Activated naive CD8-positive, alpha-beta T cell treated with anti-CD3 and anti-CD28 coated beads for 36 hours (primary cell): ENCODE results near the gene SPATA16. TPM values are rescaled to one million over a fixed set of nuclear protein-coding genes. Genes with fewer than 3 reads are reported as not detected.
"Not testable (repeated sequence)": the region's sequence is repeated elsewhere in the genome, so short reads cannot be mapped to it uniquely, and the experiment has no call there.

ENCODE experiments used
- DNase-seq: peaks from one replicate; pipeline ENCODE4 v3.0.0; 2021
- H3K27ac Mint-ChIP-seq: one replicate; pipeline ENCODE4 v1.8.0; 2022; ENCODE audit warnings: mild to moderate bottlenecking, moderate library complexity, mixed read lengths
- H3K27me3 Mint-ChIP-seq: one replicate; pipeline ENCODE4 v1.8.0; 2022; ENCODE audit warnings: mild to moderate bottlenecking, mixed read lengths
- H3K36me3 Mint-ChIP-seq: one replicate; pipeline ENCODE4 v1.8.0; 2021; ENCODE audit warnings: mild to moderate bottlenecking, mixed read lengths
- H3K4me1 Mint-ChIP-seq: one replicate; pipeline ENCODE4 v1.8.0; 2021; ENCODE audit warnings: mixed read lengths
- H3K4me3 Mint-ChIP-seq: one replicate; pipeline ENCODE4 v1.8.0; 2022; ENCODE audit warnings: mild to moderate bottlenecking, moderate library complexity, mixed read lengths
- H3K9me3 Mint-ChIP-seq: one replicate; pipeline ENCODE4 v1.8.0; 2022; ENCODE audit warnings: mixed read lengths
- total RNA-seq, 2 experiments: library from RNA; stranded (reverse); gene quantifications; one replicate each; pipeline ENCODE4 v1.2.3, GENCODE V29; 2021

Gene SPATA16
- total RNA-seq, 2 experiments from 2014 or later, result not detected

DNA sequence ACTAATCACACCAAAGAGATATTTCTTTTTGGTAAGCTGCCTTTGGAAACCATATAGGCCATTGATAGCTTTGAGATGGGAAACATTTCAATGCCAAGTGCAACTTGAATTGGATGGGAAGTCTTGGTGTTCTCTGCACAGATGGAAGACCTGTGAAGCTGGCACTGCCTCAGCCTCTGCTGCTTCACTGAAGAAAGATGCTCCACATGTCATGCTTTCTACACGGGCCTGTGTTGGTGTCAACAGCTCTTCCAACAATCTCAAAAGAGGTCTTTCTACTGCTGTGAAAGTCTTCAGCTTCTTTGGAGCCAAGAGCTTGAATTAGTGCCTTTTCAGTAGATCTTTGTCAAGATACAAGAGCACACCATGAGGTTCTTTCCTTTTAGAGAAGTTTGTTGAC is 169.0 kb downstream of the SPATA16 start:
- Mint-ChIP-seq H3K27me3 (no peaks in the 10 kb centered on the region), H3K27ac (no peak overlapping the region), H3K36me3 (no peaks in the 10 kb centered on the region), H3K4me1 (no peaks in the 10 kb centered on the region), H3K9me3 (no peaks in the 10 kb centered on the region), H3K4me3 (no peak overlapping the region)
- DNase-seq, result no peak

DNA sequence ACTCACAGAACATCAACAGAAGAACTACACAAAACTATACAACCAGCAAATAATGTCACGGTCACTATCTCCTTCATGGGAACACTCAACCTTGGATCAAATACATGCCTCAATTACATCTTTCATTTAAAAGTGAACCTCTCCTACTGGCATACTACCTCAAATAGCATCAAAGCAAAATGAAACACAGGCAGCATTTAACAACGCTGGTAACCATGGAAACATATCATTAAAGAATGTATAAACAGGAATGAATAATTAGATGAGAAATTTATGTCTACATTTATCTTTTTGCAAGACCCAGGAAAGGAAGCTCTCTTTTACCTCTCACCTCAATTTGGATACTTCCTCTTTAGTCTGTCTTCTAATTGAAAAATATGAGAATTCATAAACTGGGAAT is 172.4 kb downstream of the SPATA16 start:
- Mint-ChIP-seq H3K27ac (no peak overlapping the region), H3K4me3 (no peak overlapping the region), H3K36me3 (no peaks in the 10 kb centered on the region), H3K27me3 (no peaks in the 10 kb centered on the region), H3K9me3 (no peaks in the 10 kb centered on the region), H3K4me1 (no peaks in the 10 kb centered on the region)
- no peak for DNase-seq

DNA sequence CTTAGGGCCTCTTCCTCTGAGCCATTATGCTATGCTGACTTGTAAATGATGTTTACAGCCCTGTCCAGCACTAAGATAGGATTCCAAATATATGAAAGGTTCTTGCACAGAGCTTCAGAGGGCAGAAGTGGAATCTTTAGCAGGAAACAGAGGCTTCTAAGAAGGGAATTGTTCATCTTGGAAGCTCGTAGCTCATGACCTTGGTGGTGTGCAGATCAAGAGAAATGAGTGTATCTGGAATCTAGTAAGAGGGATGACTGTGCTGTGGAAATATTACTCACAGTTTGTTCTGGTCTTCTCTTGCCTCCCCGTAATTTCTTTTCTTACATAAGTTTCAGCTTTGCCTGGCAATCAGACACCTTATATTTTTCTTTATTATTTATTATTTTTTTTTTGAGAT is 175.8 kb downstream of the SPATA16 start:
- no peak for DNase-seq
- H3K4me1 Mint-ChIP-seq, result no peaks in the 10 kb centered on the region
- H3K36me3 Mint-ChIP-seq, result no peaks in the 10 kb centered on the region
- no peaks in the 10 kb centered on the region for H3K9me3 Mint-ChIP-seq
- no peak overlapping the region for H3K27ac Mint-ChIP-seq
- no peak overlapping the region for H3K4me3 Mint-ChIP-seq
- H3K27me3 Mint-ChIP-seq, result no peaks in the 10 kb centered on the region

DNA sequence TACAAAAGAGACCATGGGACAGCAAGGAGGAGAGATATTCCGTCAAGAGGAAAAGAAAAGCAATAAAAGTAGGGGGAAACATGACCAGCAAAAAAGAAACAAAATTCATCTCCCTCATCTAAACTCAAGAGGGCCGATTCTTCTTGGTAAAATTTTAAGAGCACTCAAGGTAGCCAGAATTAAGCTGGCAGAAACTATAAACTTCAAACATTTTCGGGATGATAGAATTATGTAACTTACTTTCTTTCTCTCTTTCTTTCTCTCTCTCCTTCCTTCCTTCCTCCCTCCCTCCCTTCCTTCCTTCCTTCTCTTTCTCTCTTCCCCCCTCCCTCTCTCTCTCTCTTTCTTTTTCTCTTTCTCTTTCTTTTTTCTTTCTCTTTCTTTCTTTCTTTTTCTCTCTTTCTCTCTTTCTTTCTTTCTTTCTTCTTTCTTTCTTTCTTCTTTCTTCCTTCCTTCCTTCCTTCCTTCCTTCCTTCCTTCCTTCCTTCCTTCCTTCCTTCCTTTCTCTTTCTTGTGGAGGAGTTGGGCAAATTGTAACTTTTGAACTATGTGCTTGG is 180.3 kb downstream of the SPATA16 start:
- not testable (repeated sequence) for H3K9me3 Mint-ChIP-seq, H3K36me3 Mint-ChIP-seq, H3K27me3 Mint-ChIP-seq, DNase-seq, H3K4me1 Mint-ChIP-seq, H3K27ac Mint-ChIP-seq, H3K4me3 Mint-ChIP-seq

DNA sequence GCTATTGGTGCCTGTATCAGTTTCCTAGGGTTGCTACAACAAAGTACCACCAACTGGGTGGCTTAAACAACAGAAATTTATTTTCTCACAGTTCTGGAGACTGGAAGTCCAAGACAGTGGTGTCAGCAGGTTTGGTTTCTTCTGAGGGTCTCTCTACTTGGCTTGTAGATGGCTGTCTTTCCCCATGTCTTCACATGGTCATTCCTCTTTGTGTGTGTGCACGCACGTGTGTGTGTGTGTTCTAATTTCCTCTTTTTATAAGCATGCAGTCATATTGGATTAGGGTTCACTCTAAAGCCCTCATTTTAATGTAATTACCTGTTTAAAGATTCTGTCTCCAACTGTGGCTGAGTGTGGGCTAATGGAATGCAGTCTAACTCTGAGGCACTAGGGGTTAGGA is 182.5 kb downstream of the SPATA16 start:
- no peak for DNase-seq
- H3K27ac Mint-ChIP-seq, result no peak overlapping the region
- no peak overlapping the region for H3K4me3 Mint-ChIP-seq
- H3K27me3 Mint-ChIP-seq, result no peaks in the 10 kb centered on the region
- H3K4me1 Mint-ChIP-seq, result no peaks in the 10 kb centered on the region
- peaks cover 3% of the 10 kb centered on the region for H3K9me3 Mint-ChIP-seq
- no peaks in the 10 kb centered on the region for H3K36me3 Mint-ChIP-seq

DNA sequence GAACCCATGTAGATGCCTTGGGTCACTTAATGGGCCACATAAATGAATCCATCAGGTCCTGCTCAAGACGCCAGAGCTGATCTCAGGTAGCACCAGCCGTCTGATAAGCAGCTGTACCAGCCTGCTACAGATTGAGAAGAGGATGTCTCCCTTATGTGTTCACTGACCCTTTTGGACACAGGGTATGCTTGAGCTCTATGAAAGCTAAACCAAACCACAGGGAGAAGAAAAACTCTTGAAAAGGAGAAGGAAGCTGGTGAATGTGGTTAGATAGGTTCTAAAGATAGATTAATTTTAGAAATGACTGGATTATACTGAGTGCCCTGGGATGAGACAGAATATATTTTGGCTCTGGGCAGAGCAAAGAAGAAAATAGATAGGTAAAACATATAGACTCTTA is 187.5 kb downstream of the SPATA16 start:
- no peak overlapping the region for H3K4me3 Mint-ChIP-seq
- no peak for DNase-seq
- no peaks in the 10 kb centered on the region for H3K27me3 Mint-ChIP-seq
- peaks cover 3% of the 10 kb centered on the region for H3K9me3 Mint-ChIP-seq
- no peak overlapping the region for H3K27ac Mint-ChIP-seq
- H3K4me1 Mint-ChIP-seq, result no peaks in the 10 kb centered on the region
- no peaks in the 10 kb centered on the region for H3K36me3 Mint-ChIP-seq

DNA sequence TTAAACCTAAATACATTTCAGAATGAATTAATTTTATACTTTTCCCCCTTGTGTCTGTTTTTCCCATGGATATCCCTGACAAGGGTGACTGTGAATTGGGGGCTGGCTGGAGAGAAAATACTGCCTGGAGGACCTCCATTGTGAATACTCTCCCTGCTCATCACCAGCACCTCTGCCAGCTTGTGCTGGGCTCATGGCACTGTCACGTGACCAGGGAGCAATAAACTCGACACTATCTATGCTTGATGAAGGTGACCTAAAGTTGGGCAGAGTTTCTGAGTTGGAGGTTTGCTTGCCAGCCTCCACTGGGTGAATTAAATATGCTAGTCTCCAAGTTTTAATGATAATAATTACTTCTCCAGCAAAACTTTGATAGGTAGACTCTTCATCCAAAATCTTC is 189.5 kb downstream of the SPATA16 start:
- Mint-ChIP-seq H3K27me3 (peaks cover 3% of the 10 kb centered on the region), H3K4me1 (no peaks in the 10 kb centered on the region), H3K9me3 (peaks cover 3% of the 10 kb centered on the region), H3K27ac (no peak overlapping the region), H3K36me3 (no peaks in the 10 kb centered on the region), H3K4me3 (no peak overlapping the region)
- DNase-seq, result no peak

DNA sequence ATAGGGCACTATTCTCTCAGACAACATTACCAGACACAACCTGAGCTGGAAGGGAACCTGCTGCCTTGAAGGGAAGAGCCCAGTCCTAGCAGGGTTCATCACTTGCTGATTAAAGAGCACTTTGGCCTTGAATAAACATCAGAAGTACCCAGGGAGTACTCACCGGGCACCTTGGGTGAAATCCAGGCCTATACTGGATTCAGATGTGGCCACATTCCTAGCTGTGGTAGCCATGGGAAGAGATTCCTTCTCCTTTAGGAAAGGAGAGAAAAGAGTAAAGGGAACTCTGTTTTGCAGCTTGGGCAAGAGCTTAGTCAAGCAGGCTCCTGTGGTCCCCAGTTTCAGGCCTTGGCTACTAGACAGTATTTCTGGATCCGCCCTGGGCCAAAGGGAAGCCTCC is 195.0 kb downstream of the SPATA16 start:
- DNase-seq, result no peak
- H3K36me3 Mint-ChIP-seq, result no peaks in the 10 kb centered on the region
- H3K4me1 Mint-ChIP-seq, result no peaks in the 10 kb centered on the region
- H3K27ac Mint-ChIP-seq, result no peak overlapping the region
- peaks cover 3% of the 10 kb centered on the region for H3K27me3 Mint-ChIP-seq
- no peak overlapping the region for H3K4me3 Mint-ChIP-seq
- H3K9me3 Mint-ChIP-seq, result no peaks in the 10 kb centered on the region

DNA sequence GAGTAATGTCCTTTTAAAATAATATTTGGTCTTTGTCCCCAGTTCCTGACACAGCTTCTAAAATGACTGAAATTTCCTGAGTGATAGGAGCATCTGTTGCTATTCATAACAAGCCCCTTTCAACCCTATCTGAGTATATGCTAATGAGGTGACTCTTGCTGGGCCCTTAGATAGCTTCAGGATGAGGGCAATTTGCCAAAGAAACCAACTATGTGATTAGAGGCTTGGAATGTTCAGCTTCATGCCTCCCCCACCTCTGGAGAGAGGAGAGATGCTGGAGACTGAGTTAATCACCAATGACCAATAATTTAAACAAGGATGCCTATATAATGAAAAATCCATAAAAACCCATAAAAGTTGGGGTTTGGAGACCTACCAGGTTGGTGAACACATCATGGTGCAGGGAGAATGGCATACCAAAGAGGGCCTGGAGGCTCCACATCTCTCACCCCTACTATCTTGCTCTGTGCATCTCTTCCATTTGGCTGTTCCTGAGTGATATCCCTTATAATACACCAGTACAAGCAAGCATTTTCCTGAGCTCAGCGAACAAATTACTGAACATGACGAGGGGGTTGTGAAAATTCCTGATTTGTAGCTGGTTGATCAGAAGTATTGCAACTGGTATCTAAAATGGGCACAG is 201.3 kb downstream of the SPATA16 start:
- Mint-ChIP-seq H3K9me3 (no peaks in the 10 kb centered on the region), H3K27ac (no peak overlapping the region), H3K4me1 (no peaks in the 10 kb centered on the region), H3K36me3 (no peaks in the 10 kb centered on the region), H3K27me3 (peaks cover 8% of the 10 kb centered on the region), H3K4me3 (no peak overlapping the region)
- DNase-seq, result no peak

DNA sequence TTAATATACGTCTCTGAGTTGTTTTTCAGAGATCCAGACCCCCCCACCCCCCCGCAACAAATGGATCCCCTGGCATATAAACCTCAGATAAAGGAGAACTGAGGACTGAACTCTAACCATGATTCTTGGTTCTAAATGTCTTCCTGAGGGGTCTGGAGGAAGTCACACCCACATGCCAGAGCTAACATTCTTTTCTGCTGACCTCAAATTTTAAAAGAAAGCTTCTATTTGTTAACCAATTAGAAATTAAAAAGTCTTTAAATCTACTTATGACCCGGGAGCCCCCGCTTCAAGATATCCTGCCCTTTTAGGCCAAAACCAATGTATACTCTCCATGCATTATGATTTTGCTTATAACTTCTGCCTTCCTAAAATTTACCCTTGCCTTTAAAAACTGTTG is 202.2 kb downstream of the SPATA16 start:
- no peak for DNase-seq
- Mint-ChIP-seq H3K27me3 (peaks cover 8% of the 10 kb centered on the region), H3K36me3 (no peaks in the 10 kb centered on the region), H3K4me3 (no peak overlapping the region), H3K27ac (no peak overlapping the region), H3K9me3 (no peaks in the 10 kb centered on the region), H3K4me1 (no peaks in the 10 kb centered on the region)

DNA sequence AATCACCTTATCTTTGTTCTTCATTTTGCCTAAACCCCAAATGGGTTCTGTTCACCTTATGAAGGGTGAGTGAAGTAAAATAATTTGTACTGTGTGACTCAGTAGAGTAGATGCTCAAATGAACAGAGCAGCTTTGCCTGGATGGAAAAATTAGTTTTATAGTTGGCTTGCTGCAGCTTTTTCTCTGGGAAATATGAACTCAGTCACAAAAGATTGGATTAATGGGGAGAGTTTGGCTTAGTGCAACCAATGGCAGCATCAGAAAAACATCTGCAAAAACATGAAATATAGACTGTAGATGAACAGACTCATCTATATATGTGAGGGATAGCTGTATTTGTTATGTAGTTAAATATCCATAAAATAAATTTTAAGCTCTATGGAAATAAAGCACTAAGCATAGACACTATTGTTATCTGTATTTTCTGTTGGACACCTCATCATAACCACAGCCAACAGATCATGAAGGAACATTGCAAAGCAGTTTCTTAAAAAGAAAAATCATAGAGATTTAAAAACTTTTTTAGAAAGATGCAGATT is 209.2 kb downstream of the SPATA16 start:
- DNase-seq, result no peak
- Mint-ChIP-seq H3K27me3 (no peaks in the 10 kb centered on the region), H3K36me3 (no peaks in the 10 kb centered on the region), H3K9me3 (no peaks in the 10 kb centered on the region), H3K27ac (no peak overlapping the region), H3K4me3 (no peak overlapping the region), H3K4me1 (no peaks in the 10 kb centered on the region)

DNA sequence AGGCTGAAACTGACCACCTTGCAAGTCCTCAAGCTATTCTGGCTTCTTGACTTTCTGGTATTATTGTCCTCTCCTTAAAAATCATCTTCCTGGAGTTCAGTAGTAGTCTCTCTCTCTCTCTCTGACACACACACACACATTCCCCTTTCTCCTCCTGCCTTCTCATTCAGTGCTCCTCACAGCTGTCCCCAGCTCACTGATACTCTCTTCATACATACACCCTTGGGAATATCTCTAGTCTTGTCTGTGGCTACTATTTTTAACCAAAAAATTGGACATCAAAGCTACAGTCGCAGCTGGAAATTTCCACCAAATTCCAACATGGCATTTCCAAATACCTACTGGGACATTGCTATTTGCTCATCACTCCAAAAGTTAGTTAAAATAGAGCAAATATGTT is 211.6 kb downstream of the SPATA16 start:
- Mint-ChIP-seq H3K4me3 (no peak overlapping the region), H3K36me3 (no peaks in the 10 kb centered on the region), H3K27me3 (no peaks in the 10 kb centered on the region), H3K27ac (no peak overlapping the region), H3K9me3 (no peaks in the 10 kb centered on the region), H3K4me1 (no peaks in the 10 kb centered on the region)
- no peak for DNase-seq

DNA sequence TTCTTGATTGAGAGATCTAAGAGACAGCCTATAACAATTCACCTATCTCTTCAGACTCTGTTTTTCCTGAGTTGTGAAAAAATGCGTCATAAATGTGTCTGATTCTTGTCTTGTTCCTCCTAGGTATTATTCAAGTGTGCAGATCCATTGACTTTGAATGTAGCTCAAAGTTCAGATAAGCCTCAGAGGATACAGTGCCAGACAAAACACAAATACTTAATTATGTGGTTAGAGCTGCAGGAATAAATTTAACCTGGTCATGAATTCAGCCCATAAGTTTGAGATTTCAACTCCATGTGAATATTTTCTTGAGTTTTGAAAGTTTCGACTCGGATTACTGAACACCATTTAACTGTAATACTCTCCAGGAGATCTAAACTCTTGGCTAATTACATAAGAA is 216.5 kb downstream of the SPATA16 start:
- Mint-ChIP-seq H3K9me3 (no peaks in the 10 kb centered on the region), H3K4me3 (no peak overlapping the region), H3K27me3 (no peaks in the 10 kb centered on the region), H3K36me3 (no peaks in the 10 kb centered on the region), H3K4me1 (no peaks in the 10 kb centered on the region), H3K27ac (no peak overlapping the region)
- DNase-seq, result no peak

DNA sequence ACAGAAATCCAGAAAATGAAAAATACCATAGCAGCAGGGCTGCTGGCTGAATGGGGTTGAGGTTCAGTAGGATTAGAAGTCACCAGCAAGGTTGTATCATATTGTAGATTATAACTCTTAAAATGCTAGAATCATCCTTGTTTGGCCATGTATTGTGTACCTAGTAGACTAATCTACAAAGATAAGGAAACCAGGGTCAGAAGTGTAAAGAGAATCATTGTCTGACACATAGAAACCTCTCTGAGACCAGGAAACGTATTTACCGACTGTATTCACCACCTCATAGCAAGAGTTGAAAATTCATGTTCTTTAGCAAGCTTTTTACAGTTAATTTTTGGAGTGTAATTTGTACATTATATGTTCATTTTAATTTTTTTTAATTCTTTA is 221.7 kb downstream of the SPATA16 start:
- Mint-ChIP-seq H3K4me1 (no peaks in the 10 kb centered on the region), H3K4me3 (no peak overlapping the region), H3K27me3 (no peaks in the 10 kb centered on the region), H3K36me3 (no peaks in the 10 kb centered on the region), H3K27ac (no peak overlapping the region), H3K9me3 (no peaks in the 10 kb centered on the region)
- DNase-seq, result no peak

DNA sequence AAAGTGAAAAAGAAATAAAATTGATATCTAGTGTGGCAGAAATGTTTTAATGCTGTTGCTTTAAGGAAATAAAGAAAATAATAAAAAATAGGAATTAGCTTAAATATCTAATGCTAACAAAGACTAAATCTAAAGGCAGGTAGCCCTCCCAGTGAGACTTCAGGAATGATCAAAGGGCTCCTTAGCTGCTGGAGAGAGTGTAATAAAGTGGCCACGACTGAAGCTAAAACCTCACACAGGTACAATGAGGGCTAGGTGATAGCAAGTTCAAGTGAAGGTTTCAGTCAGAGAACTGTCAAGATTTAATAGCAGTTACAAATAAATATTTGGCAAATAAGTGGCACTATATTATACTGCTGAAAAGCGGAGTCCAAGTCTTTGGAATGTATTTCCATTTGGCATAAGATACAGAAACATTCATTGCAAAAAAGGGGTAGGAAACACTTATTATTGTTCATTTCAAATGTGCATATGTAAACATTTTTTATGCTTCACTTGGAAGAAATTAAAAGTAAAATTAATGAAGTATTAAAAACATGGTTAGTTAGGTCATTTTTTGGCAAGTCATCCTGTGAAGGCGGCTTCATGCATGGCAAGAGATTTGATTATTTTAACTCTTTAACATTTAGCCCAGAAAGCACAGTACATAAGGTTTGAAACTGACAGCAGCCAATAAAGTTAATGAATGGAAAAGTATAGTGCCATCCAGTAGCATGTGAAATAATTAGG is 222.3 kb downstream of the SPATA16 start:
- Mint-ChIP-seq H3K36me3 (no peaks in the 10 kb centered on the region), H3K27me3 (no peaks in the 10 kb centered on the region), H3K9me3 (no peaks in the 10 kb centered on the region), H3K4me1 (no peaks in the 10 kb centered on the region), H3K4me3 (no peak overlapping the region), H3K27ac (no peak overlapping the region)
- DNase-seq, result no peak

DNA sequence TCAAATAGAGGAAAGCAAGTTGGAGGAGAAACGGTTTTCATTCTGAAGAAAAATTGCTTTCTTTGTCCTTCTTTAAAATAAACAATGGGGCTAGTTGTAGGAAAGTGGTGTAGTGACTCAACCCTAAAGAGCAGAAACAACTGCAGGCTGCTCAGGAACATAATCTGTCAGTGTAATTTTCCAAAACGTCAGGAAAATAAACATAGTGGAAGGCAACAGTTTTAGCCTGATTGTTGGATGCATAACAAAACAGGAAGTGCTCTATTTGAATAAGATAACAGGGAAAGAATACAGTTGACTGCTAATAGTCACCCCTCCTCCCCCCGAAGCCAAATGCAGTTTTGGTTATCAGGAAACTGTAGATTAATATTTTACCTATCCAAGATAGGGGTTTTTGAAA is 222.9 kb downstream of the SPATA16 start:
- H3K9me3 Mint-ChIP-seq, result no peaks in the 10 kb centered on the region
- no peak overlapping the region for H3K4me3 Mint-ChIP-seq
- no peaks in the 10 kb centered on the region for H3K27me3 Mint-ChIP-seq
- DNase-seq, result no peak
- H3K27ac Mint-ChIP-seq, result no peak overlapping the region
- H3K36me3 Mint-ChIP-seq, result no peaks in the 10 kb centered on the region
- H3K4me1 Mint-ChIP-seq, result no peaks in the 10 kb centered on the region
